Lower leg skin (tissue), 4 donors: ENCODE data around the gene UNC13A. TPM values are rescaled to one million over a fixed set of nuclear protein-coding genes. Genes with fewer than 3 reads are reported as not detected.

Experiments
- DNase-seq, 2 donors: peaks; one replicate each; pipeline ENCODE4 v3.0.0-alpha.2; 2019; ENCODE audit warnings: low spot score in 2 of 2
- H3K4me3 ChIP-seq: fragments of 200-600 bp; sonication (generic); 2 replicates; pipeline ENCODE4 v1.5.1; 2017; ENCODE audit warnings: mild to moderate bottlenecking, low read depth; ENCODE audit not compliant: poor library complexity, severe bottlenecking
- CTCF ChIP-seq, 3 donors: fragments of 450-650 bp; IDR thresholded peaks; one replicate each; pipeline ENCODE4 v1.5.1; 2016; ENCODE audit warnings: antibody characterized with exemption in 3 of 3, mild to moderate bottlenecking in 3 of 3, moderate library complexity in 2 of 3
- POLR2A ChIP-seq, 2 donors: fragments of 450-650 bp; IDR thresholded peaks; one replicate each; pipeline ENCODE4 v1.6.1; 2016 to 2017; ENCODE audit warnings: antibody characterized with exemption in 2 of 2, mild to moderate bottlenecking in 1 of 2, moderate library complexity in 1 of 2
- WGBS, 2 donors: methylation state at CpG; one replicate each; pipeline ENCODE4 v1.1.5; 2018; 5-methylcytosine and 5-hydroxymethylcytosine counted together
- intact Hi-C: fragments of 100-400 bp; cut with DNase I; formaldehyde crosslinking; loops from one replicate; pipeline ENCODE4 v1.15.0; 2023; ENCODE audit warnings: low total_unique reads
- total RNA-seq, 4 donors: library from RNA; depleted of rRNA; stranded (reverse); fragments of >200 nt; gene quantifications; one replicate each; pipeline ENCODE4 v1.1.0, GENCODE V29; 2016

The UNC13A gene
- total RNA-seq, 4 donors from 2014 or later = not detected

- no peak for DNase-seq
- TF ChIP-seq CTCF (IDR thresholded peaks at IDR 0.05) = no peak
- TF ChIP-seq POLR2A (IDR thresholded peaks at IDR 0.05) = no peak
- H3K4me3 ChIP-seq = no peak overlapping the region
- intact Hi-C loops = no loop called here
- WGBS, 2 donors = 39 to 44% methylated on average over 2 of the region's 2 CpGs
These were observed 11.9 kb downstream of the UNC13A start for GRCh38 chr19:17676295-17676694.

- no peak for DNase-seq
- no peak for TF ChIP-seq CTCF (IDR thresholded peaks at IDR 0.05)
- no peak for TF ChIP-seq POLR2A (IDR thresholded peaks at IDR 0.05)
- intact Hi-C loops = no loop called here
- H3K4me3 ChIP-seq = no peak overlapping the region
- 47 to 49% methylated on average over 19 of the region's 19 CpGs for WGBS, 2 donors
These were observed 14.0 kb downstream of the UNC13A start for GRCh38 chr19:17673937-17674799.

- no peak for DNase-seq
- TF ChIP-seq CTCF (IDR thresholded peaks at IDR 0.05) (no peak), POLR2A (IDR thresholded peaks at IDR 0.05) (no peak)
- no peak overlapping the region for H3K4me3 ChIP-seq
- 66 to 76% methylated on average over 2 of the region's 2 CpGs for WGBS, 2 donors
- intact Hi-C loops = no loop called here
These were observed 16.2 kb downstream of the UNC13A start for GRCh38 chr19:17671906-17672305.

- WGBS, 2 donors = 86 to 90% methylated on average over 9 of the region's 9 CpGs
- TF ChIP-seq POLR2A (IDR thresholded peaks at IDR 0.05) = no peak
- no peak for TF ChIP-seq CTCF (IDR thresholded peaks at IDR 0.05)
- H3K4me3 ChIP-seq = no peak overlapping the region
- intact Hi-C loops = no loop called here
- no peak for DNase-seq
These were observed 18.7 kb downstream of the UNC13A start for GRCh38 chr19:17669419-17669818.

GRCh38 chr19:17665058-17665457 is 23.1 kb downstream of the UNC13A start:
- H3K4me3 ChIP-seq = no peak overlapping the region
- WGBS, 2 donors = 85% methylated on average over 2 of the region's 2 CpGs
- intact Hi-C loops = no loop called here
- no peak for DNase-seq
- no peak for TF ChIP-seq POLR2A (IDR thresholded peaks at IDR 0.05)
- TF ChIP-seq CTCF (IDR thresholded peaks at IDR 0.05) = no peak
